ENCODE data around the gene NHLRC2.

The NHLRC2 gene

GRCh38 chr10:113911113-113911512, 56.7 kb downstream of the NHLRC2 start:
- no peak for DNase-seq (ENCODE audit: low read depth)

- no peak for DNase-seq (ENCODE audit: low read depth)
These were observed 57.4 kb downstream of the NHLRC2 start for GRCh38 chr10:113911839-113912238.

GRCh38 chr10:113912582-113912981, 58.1 kb downstream of the NHLRC2 start:
- no peak for DNase-seq (ENCODE audit: low read depth)

- DNase-seq (ENCODE audit: low read depth), result no peak
These were observed 60.5 kb downstream of the NHLRC2 start for GRCh38 chr10:113914956-113915355.

- no peak for DNase-seq (ENCODE audit: low read depth)
These were observed 61.1 kb downstream of the NHLRC2 start for GRCh38 chr10:113915540-113915939.

- DNase-seq (ENCODE audit: low read depth), result no peak
These were observed 61.6 kb downstream of the NHLRC2 start for GRCh38 chr10:113916053-113916452.

GRCh38 chr10:113917636-113918035, 63.2 kb downstream of the NHLRC2 start:
- no peak for DNase-seq (ENCODE audit: low read depth)

- DNase-seq (ENCODE audit: low read depth), result no peak
These were observed 65.7 kb downstream of the NHLRC2 start for GRCh38 chr10:113920114-113920513.

GRCh38 chr10:113920875-113921274, 66.4 kb downstream of the NHLRC2 start:
- DNase-seq (ENCODE audit: low read depth), result no peak

- DNase-seq (ENCODE audit: low read depth), result no peak
These were observed 67.3 kb downstream of the NHLRC2 start for GRCh38 chr10:113921561-113922370.

GRCh38 chr10:113922787-113923570, 68.5 kb downstream of the NHLRC2 start:
- no peak for DNase-seq (ENCODE audit: low read depth)

- no peak for DNase-seq (ENCODE audit: low read depth)
These were observed 69.7 kb downstream of the NHLRC2 start for GRCh38 chr10:113924186-113924585.

- no peak for DNase-seq (ENCODE audit: low read depth)
These were observed 70.2 kb downstream of the NHLRC2 start for GRCh38 chr10:113924664-113925063.

- DNase-seq (ENCODE audit: low read depth), result no peak
These were observed 73.0 kb downstream of the NHLRC2 start for GRCh38 chr10:113927440-113927839.

GRCh38 chr10:113928830-113929229, 74.4 kb downstream of the NHLRC2 start:
- DNase-seq (ENCODE audit: low read depth), result no peak

GRCh38 chr10:113929522-113929921, 75.1 kb downstream of the NHLRC2 start:
- no peak for DNase-seq (ENCODE audit: low read depth)

GRCh38 chr10:113930482-113931057, 76.1 kb downstream of the NHLRC2 start:
- no peak for DNase-seq (ENCODE audit: low read depth)

- DNase-seq (ENCODE audit: low read depth), result no peak
These were observed 78.4 kb downstream of the NHLRC2 start for GRCh38 chr10:113932854-113933253.

GRCh38 chr10:113933894-113934532, 79.6 kb downstream of the NHLRC2 start:
- no peak for DNase-seq (ENCODE audit: low read depth)

- DNase-seq (ENCODE audit: low read depth), result no peak
These were observed 82.8 kb downstream of the NHLRC2 start for GRCh38 chr10:113937258-113937657.

GRCh38 chr10:113937756-113938155, 83.3 kb downstream of the NHLRC2 start:
- no peak for DNase-seq (ENCODE audit: low read depth)

- no peak for DNase-seq (ENCODE audit: low read depth)
These were observed 84.9 kb downstream of the NHLRC2 start for GRCh38 chr10:113939212-113939860.
